HG03439 (cell line): ENCODE data around the gene RUSF1.
A peak's percentile ranks its signal among the peaks of the same experiment; 100 is the strongest.
"Not testable (repeated sequence)": the region's sequence is repeated elsewhere in the genome, so short reads cannot be mapped to it uniquely, and the experiment has no call there.

Experiments
- ATAC-seq: cut with Tn5 transposase; IDR thresholded peaks from one replicate; pipeline ENCODE4 v1.9.1; 2021; ENCODE audit warnings: mild to moderate bottlenecking, moderate library complexity; ENCODE audit not compliant: unreplicated experiment

Gene RUSF1

DNA sequence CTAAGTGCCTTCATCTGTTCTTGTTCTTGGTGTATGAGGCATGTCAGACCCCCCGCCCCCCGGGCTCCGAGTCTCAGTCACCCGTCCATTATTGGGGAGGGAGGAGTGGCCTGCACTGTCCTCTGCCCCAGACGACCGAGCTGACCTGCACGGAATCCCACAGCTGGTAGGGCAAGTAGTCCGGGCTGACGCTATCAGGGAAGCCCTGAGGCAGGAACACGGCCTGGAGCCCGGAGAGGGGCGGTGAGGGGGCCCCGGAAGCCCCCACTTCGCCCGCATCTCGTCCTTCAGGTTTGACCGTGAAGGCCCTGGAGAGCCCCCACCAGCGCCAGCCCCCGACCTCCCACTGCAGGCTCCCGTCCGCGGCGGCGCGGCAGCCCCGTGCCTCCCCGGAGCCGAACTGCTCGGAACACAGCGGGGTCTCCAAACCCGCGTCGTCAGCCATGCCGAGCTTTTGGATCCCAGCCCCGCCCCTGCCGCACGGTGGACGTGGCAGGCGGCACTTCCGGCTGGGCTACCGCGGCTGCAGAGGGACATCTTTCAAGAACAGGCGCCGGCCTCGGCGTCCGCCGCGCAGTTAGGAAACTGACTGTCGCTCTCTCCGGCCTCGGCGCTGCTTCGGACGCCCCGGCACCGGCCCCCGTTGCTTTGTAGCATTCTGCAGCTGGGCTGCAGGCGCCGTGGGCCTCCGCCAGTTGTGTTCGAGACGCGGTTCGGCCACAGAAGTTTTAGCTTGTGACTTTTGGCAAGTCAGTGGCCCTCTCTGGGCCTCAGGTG lies at the start of gene RUSF1:
Gene RUSF1 (minus strand): TSS at position 463 of the 777 bp plus-strand sequence. CDS start 18 bp downstream, at position 445.
- ATAC-seq: peak; percentile 85

DNA sequence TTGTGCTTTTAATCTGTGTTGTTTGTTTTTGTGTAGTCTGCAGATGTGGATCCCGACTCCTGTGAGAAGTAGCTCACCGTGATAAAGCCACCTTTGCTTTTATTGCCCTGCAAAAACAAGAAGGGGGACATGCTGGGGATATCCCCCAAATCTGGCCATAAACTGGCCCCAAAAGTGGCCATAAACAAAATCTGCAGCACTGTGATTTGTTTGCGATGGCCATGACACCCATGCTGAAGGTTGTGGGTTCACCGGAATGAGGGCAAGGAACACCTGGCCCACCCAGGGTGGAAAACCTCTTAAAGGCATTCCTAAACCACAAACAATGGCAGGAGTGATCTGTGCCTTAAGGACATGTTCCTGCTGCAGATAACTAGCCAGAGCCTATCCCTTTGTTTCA lies 34.6 kb upstream of the RUSF1 start:
- ATAC-seq: no peak

DNA sequence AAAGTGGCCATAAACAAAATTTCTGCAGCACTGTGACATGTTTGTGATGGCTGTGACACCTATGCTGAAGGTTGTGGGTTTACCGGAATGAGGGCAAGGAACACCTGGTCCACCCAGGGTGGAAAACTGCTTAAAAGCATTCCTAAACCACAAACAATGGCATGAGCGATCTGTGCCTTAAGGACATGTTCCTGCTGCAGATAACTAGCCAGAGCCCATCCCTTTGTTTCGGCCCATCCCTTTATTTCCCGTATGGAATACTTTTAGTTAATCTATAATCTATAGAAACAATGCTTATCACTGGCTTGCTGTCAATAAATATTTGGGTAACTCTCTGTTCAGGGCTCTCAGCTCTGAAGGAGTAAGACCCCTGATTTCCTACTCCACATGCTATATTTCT lies 31.6 kb upstream of the RUSF1 start:
- not testable (repeated sequence) for ATAC-seq

DNA sequence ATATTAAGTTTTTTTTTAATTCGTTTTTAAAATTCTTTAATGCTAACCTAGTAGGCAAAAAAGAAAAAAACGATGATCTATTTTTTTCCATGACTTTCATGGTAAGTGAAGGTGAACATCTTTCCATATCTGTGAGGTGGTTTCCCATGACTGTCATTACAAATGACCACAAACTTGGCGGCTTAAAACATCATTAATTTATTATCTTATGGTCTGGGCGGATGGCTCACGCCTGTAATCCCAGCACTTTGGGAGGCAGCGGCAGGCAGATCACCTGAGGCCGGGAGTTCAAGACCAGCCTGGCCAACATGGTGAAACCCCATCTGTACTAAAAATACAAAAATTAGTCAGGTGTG lies 30.0 kb upstream of the RUSF1 start:
- ATAC-seq: not testable (repeated sequence)

DNA sequence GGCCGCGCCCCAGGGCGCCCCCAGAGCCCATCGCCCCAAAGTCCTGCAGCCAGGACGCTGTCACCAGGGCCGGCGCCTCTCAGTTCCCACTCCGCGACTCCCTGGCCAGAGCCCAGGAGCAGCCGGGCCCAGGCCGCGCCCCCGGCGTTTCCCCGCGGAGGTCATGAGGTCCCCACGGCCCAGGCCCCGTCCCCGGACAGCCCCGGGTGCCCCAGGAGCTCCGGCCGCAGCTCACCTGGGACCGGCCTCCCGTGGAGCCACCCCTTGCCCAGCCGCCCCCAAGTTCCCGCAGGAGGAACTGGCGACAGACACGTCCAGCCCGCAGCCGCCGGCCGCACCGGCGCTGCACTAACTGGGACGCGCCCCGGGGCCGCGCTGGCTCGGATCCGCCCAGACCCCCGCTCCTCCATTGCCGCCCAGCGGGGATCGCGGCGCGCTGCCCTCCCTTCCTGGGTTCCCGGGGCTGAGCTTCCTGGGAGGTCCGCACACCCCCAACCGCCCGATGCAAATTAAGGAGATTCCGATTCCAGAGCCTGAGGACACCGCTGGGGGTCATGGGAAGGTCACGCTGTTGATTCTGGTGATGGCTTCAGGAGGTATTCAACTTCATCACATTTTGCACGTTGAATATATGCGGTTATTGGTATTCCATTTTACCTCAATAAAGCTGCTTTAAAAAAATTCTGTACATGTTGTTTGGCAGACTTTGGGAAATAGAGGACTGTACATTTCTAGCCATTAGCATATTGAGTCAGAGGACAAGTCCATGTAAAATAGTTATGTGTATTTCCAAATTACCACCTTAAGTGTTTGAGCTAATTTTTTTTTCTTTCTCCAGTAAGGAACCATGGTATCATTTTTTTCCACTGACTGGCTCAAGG lies 29.4 kb upstream of the RUSF1 start:
- ATAC-seq: no peak

DNA sequence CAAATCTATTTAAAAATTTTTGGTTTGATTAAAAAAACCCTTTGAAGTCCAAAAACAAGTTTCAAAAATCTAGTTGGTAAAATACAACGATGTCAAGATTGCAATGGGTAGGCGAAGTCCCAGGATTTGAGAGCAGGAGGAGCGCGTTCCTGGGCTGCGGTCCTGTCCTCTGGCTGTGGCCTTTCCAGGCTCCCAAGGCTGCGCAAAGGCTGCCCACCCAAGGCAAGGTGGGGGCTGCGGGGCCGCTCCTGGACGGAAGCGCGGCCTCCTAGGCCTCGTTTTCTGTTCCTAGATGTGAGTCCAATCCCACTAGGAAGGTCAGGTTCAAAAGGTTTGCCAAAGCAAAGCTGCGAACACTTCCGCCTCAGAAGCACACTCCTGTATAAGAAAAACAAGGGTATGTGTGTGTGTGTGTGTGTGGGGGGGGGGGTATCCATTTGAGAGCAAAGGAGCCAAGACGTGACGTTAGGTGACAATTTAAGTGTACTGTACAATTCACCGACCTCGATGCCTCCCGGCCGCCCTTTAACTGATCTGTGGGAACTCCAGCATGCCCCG lies 28.7 kb upstream of the RUSF1 start:
- no peak for ATAC-seq

DNA sequence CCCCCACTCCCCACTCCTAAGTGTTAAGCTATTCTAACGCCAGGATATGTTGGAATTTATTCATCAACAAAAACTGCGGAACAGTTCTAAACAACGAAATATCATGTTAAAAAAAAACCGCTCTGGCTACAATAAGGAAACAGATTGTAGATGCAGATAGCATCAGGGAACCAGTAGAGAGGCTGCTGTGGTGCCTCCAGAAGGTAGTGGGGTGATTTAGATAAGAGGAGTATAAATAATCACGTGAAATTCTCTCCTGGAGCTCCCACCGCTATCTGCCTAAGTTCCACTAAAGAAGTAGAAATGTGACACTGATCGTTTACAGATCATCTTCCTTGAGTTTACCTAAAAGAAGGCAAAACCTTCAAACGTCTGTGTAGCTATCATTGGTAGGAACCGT lies 27.5 kb upstream of the RUSF1 start:
- no peak for ATAC-seq

DNA sequence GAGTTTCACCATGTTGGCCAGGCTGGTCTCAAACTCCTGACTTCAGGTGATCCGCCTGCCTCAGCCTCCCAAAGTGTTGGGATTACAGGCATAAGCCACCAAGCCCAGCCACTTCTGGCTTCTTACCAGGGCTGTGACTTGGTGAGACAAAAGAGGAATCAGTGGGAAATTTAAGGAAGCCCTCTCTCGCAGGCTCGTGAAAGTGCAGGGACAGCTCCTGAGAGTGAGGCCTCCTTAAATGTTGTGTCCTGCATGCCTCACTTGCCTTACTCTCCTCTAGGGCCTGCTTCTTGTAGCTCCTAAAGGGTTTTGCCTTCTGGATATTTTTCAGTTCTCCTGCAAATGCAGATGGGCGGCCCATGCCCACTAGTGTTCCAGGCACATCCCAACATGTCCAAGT lies 24.7 kb upstream of the RUSF1 start:
- no peak for ATAC-seq

DNA sequence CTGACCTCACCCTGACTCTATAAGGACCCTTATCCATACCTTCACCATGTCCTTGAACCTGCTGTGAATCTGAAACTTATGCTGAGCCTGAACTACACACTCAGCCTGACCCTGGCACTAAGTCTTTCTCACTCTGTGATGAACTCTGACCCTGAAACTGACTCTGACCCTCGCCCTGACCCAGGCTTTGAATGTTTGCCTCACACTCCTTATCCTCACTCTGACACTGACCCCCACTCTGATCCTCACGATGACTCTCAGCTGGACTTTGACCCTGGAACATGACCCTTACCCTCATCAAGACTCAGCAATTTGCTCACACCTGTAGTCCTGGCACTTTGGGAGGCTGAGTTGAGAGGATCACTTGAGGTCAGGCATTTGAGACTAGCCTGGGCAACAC lies 23.9 kb upstream of the RUSF1 start:
- ATAC-seq: no peak

DNA sequence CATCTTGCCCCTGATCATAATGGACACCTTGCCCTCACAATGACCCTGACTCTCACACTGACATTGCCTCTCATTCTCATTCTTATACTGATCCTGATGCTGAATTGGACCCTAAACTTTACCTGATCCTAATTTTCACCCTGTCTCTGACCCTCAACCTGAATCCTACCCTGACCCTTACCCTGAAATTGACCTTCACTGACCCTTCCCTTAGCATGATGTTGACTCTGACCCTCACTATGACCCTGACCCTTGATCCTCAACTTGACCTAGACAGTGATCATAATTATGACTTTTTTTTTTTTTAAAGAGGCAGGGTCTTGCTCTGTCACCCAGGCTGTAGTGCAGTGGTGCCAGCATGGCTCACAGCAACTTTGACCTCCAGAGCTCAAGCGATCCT lies 22.9 kb upstream of the RUSF1 start:
- no peak for ATAC-seq

DNA sequence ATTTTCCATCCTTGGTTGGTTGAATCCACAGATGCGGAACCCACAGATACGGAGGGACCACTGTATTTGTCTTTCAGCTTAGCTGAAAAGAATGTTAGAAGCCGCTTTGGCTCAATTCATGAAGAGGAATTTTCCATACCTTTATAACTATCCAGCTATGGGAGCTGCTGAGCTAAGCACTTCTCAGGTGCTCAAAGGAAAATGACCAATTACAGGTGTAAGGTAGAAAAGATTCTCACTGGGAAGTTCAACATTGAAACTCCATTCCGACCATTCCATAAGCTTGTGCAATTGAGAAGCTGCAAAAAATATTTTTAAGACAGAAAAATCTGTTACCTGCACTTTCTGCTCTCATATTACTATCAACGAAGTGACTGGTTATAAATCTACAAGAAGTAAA lies 22.2 kb upstream of the RUSF1 start:
- no peak for ATAC-seq

DNA sequence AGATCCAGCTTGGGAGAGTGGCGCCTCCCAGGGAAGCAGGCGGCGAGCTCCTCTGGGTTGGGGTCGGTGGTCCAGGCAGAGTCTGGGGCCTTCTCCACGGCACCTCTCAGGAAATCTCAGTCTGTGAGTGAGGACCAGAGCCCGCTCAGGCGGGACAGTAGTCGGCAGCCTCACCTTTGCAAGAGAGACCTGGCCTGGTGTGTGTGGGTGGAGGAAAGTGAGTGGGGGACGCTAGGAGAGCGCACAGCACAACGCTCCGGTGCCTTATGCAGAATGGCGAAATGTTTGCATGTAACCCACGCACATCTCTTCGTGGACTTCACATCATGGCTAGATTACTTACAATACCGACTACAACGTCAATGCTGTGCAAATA lies 21.7 kb upstream of the RUSF1 start:
- no peak for ATAC-seq

DNA sequence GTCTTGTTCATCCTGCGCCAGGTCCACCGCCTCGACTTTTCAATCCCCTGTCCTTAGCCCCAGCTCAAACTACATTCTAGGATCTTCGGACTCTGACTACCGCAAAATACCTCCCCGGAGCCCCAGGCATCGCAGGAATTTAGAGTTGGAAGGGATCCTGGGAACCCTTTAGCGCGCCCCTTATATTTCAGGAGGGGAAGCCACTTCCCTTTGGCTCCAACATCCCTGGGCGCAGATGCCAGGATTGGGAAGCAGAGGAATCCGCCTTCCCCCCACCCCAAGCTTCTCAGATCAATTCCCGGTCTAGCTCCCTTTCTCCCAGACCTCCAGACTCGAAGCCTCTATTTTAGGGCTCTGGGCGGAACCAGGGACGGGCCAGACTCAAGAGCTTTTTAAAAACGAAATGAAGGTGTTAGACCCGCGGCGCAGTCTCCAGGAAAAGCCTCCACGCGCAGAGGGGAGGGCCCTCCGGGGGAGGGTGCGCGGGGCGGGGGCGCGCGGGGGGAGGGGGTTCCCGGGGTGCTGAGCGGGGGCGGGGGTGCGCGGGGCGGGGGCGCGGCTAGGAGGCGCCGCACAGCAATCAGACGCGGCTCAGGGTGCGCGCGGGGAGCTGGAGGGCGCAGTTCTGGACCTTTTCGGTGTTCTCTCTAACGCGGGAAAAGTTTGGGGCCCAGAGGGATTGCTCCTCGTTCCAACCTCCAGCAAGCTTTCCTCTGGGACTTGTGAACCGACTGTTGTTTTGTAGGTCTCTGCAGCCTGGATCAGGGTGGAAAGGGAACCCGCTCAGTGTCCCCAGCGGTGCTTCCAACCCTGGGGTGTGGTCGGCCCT lies 21.1 kb upstream of the RUSF1 start:
- no peak for ATAC-seq

DNA sequence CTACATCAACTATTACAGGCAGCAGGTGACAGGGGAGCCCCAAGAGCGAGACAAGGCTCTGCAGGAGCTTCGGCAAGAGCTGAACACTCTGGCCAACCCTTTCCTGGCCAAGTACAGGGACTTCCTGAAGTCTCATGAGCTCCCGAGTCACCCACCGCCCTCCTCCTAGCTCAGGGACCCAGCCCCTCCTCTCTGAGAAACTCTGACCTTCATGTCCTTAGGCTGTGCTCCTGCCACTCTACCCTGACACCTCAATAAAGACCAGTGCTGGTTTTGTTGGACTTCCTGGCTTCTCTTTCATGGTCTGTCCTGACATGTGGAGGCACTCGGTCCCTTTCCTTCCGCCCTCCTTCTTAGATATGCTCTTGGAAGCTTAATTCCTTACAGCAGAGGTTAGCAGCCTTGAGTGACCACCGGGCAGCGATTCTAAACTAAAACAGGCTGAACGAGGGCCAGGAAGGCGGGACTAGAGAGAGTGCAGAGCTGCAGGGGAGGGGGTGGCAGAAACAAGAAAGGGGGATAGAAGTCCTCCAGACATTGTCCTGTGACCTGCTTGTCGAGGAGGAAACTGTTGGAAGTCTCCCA lies 20.4 kb upstream of the RUSF1 start:
- no peak for ATAC-seq

DNA sequence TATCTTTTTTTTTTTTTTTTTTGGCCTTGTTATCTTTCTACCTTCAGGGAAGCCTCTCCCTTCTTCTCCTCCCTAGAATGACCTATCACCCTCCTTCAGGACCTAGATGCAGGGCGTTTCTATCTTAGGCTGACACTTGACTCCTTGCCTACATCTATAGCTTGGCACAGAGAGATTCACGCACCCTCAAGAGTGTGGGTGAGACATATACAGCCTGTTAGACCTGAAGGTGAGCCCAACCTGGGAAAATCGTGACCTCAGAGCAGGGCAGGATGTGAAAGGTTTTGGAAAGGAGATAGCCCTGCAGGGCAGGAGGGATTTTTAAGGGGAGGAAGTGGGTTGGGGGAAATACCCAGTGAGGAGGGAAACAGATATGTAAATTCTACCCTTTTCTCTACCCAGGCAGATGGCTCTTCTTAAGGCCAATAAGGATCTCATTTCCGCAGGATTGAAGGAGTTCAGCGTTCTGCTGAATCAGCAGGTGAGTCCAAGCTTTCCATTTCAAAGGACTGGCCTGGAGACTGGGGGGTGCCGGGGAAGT lies 19.6 kb upstream of the RUSF1 start, which contains the start of gene AHSP:
Gene AHSP (plus strand): TSS at position 167 of the 541 bp plus-strand sequence. CDS start 240 bp downstream, at position 407.
- no peak for ATAC-seq

DNA sequence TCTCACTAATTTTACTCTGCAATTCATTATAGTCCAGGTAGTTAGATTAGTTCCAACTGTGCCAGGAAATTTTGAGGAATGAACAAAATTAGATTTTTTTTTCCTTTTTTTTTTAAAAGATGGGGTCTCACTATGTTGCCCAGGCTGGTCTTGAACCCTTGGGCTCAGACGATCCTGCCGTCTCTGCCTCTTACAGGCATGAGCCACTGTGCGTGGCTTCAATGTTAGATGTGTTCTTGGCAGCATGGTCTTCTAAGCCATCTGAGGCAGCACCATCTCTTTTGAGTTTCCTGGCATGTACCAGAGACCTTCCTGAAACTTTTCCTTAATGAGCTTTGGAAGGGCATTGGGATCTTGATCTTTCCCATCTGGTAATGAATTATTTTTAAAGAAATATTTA lies 16.9 kb upstream of the RUSF1 start:
- no peak for ATAC-seq

DNA sequence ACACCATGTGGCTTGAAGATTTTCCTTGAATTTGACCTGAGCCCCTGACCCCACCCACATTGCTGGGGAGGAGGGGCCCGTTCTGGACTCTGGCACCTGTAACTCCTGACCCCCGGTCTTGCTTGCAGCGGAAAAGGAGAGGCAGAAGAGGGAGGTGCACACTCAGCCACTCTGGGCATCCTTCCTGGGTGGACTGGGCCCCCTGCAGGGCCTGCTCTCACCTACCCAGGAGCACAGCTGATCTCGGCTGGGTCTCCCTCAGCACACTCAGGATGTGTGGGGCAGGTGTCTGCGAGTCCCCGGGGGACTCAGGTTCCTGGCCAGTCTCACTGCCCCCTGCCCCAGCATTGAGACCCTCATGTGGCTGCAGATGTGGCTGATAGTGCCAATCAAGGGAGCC lies 15.6 kb upstream of the RUSF1 start:
- ATAC-seq: not testable (repeated sequence)

DNA sequence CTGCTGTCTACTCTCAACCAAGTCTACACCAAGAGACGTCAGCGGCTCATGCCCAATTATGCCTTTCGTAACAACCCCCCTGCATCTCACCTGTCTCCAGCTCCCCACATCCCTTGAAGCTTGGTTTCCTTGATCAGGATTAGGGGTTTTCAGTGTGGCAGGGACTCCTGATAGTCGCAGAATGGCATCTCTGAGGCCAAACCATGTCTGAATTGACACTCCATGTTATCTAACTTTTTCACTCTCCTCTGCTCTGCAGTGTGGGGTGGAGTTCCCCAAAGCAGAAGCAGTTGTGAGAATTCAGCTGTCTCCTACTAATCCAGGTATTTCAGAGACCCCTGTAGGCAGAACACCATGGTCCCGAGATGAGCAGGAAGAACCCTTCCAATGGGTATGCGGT lies 13.9 kb upstream of the RUSF1 start:
- ATAC-seq: no peak

DNA sequence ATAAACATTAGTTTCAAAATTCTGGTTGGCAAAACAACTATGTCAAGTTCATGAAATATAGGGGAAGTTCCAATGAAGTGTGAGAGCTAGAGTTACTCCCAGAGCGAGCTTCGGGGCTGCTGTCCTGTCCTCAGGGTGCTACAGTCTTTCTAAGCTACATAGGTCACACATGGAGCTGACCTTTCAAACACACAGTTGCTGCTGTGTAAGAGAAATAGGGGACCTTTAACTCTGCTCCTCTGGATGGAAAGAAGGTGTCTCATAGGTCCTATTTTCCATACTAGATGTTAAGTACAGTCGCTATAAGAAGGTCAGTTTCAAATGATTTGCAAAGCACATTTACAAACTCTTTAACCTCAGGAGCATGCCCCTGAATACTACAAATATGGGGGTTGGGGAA lies 13.2 kb upstream of the RUSF1 start:
- ATAC-seq: no peak

DNA sequence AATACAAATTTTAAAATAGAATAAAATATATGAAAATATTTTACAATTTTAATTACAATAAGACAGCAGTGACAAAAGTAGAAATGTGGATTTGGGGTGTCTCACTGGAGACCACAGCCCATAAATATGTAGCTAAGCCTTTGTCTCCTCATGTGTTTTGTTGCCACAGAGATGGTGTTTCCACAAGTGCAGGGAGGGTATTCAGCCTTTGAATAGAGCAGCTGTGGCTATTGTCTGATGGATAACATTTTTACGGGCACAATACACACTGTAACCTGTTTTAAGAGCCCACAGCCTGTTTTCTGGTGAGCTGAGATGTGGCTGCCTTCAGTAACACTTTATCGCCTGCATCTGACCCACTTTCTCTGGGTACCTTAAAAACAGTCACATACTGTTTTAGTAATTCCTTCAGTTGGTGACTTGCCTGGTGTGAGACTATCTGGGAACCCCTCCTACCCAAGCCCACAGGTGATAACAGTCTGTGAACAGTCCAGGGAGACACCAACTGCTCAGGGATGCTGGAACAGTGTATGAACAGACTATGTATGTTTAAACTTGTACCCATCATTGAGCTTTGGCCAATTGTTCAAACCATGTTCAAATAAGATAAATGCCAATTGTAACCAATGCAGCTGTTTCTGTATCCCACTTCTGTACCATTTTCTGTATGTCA lies 11.7 kb upstream of the RUSF1 start:
- ATAC-seq: no peak
